Vagina (tissue), 2 donors: ENCODE results near the gene MAPKBP1. TPM values are rescaled to one million over a fixed set of nuclear protein-coding genes. Genes with fewer than 3 reads are reported as not detected.

Experiments
- DNase-seq, 2 donors: peaks; one replicate each; pipeline ENCODE4 v3.0.0-alpha.2; 2017; ENCODE audit errors: extremely low spot score in 2 of 2
- H3K27ac ChIP-seq: fragments of 200-600 bp; sonication (generic); one replicate; pipeline ENCODE4 v1.5.1; 2019
- H3K27me3 ChIP-seq: fragments of 200-600 bp; sonication (generic); one replicate; pipeline ENCODE4 v1.5.1; 2019
- H3K36me3 ChIP-seq, 2 donors: fragments of 200-600 bp; sonication (generic); one replicate each; pipeline ENCODE4 v1.5.1; 2017 to 2019
- H3K4me1 ChIP-seq: fragments of 200-600 bp; sonication (generic); one replicate; pipeline ENCODE4 v1.5.1; 2019
- H3K4me3 ChIP-seq, 2 donors: fragments of 200-600 bp; sonication (generic); 1 replicate in 1 of 2; 2 replicates in 1 of 2; pipeline ENCODE4 v1.5.1; 2016 to 2019
- H3K9me3 ChIP-seq: fragments of 200-600 bp; sonication (generic); one replicate; pipeline ENCODE4 v1.5.1; 2019
- POLR2A ChIP-seq, 2 donors: fragments of 450-650 bp; IDR thresholded peaks; one replicate each; pipeline ENCODE4 v1.6.1; 2017; ENCODE audit warnings: antibody characterized with exemption in 2 of 2, mild to moderate bottlenecking in 2 of 2, moderate library complexity in 2 of 2
- POLR2AphosphoS5 ChIP-seq, 2 donors: sonication (generic); formaldehyde crosslinking; IDR thresholded peaks; one replicate each; pipeline ENCODE4 v1.9.0; 2017; ENCODE audit warnings: antibody characterized with exemption in 2 of 2, mild to moderate bottlenecking in 2 of 2, low read depth in 1 of 2; ENCODE audit not compliant: insufficient read depth in 1 of 2
- intact Hi-C: fragments of 100-400 bp; cut with DNase I; formaldehyde crosslinking; loops from one replicate; pipeline ENCODE4 v1.15.1; 2023
- total RNA-seq: library from RNA; depleted of rRNA; stranded (reverse); fragments of >200 nt; gene quantifications from one replicate; pipeline ENCODE4 v1.2.3, GENCODE V29; 2016
- TF ChIP-seq, protein P1 (sequence below), 3 experiments: fragments of 450-650 bp in 2 of 3; fragments of 200-600 bp in 1 of 3; sonication (generic) in 1 of 3; IDR thresholded peaks; one replicate each; pipeline ENCODE4 v1.5.1; 2017 to 2019; ENCODE audit warnings: antibody characterized with exemption in 3 of 3, mild to moderate bottlenecking in 2 of 3, moderate library complexity in 2 of 3

The MAPKBP1 gene
- total RNA-seq, 1 donor from 2014 or later: 35.8 TPM

DNA sequence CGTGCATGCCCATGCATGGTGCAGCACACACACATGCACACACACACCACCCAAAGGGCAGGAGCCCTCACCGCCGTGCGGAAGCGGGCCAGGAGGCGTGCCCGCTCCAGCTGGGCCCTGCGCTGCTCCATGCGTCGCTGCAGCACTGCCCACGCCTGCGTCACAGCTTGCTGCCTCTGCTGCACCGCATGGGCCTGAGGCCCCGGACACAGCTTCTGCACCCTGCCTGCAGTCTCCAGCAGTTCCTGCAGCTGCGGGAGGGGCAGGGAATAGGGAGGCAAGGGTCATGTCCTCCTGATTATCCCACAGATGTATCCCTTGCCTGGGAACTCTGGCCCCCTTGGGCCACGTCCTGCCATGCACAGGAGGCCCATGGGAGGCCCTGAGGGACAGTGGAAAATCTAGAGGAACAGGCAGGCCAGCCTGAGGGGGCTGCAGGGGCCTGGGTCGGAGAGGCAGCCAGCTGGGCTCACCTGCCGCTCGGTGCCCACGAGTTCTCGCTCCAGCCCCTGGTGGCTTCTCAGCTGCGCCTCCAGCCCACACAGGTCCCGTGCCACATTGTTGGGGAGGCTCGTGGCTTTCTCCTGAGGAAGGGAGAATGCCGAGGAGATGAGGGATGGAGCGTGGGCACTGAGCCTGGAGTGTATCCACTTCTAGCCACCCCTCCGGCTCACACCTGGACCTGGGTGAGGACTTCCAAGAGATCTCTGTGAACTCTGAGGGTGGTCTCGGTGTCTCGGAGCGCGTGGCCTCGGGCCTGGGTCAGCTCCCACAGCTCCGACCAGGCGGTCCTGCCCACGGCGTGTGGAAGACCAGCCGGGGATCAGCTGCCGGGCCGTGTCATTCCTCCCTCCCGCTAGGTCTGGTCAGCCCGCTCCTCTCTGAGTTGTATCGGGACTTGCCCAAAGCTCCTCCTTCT is 95.7 kb downstream of the MAPKBP1 start:
- no peak overlapping the region for H3K4me3 ChIP-seq
- intact Hi-C loops: no loop called here
- no peak for DNase-seq
- H3K27me3 ChIP-seq: no peaks in the 10 kb centered on the region
- TF ChIP-seq POLR2AphosphoS5 (IDR thresholded peaks at IDR 0.05; ENCODE audit: insufficient read depth in 1 of 2, low read depth in 1 of 2): no peak
- TF ChIP-seq POLR2A (IDR thresholded peaks at IDR 0.05): no peak
- TF ChIP-seq, protein P1, sequence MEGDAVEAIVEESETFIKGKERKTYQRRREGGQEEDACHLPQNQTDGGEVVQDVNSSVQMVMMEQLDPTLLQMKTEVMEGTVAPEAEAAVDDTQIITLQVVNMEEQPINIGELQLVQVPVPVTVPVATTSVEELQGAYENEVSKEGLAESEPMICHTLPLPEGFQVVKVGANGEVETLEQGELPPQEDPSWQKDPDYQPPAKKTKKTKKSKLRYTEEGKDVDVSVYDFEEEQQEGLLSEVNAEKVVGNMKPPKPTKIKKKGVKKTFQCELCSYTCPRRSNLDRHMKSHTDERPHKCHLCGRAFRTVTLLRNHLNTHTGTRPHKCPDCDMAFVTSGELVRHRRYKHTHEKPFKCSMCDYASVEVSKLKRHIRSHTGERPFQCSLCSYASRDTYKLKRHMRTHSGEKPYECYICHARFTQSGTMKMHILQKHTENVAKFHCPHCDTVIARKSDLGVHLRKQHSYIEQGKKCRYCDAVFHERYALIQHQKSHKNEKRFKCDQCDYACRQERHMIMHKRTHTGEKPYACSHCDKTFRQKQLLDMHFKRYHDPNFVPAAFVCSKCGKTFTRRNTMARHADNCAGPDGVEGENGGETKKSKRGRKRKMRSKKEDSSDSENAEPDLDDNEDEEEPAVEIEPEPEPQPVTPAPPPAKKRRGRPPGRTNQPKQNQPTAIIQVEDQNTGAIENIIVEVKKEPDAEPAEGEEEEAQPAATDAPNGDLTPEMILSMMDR (IDR thresholded peaks at IDR 0.05): no peak
- H3K36me3 ChIP-seq: no peaks in the 10 kb centered on the region
- H3K9me3 ChIP-seq: no peaks in the 10 kb centered on the region
- no peak overlapping the region for H3K27ac ChIP-seq
- H3K4me1 ChIP-seq: no peaks in the 10 kb centered on the region

DNA sequence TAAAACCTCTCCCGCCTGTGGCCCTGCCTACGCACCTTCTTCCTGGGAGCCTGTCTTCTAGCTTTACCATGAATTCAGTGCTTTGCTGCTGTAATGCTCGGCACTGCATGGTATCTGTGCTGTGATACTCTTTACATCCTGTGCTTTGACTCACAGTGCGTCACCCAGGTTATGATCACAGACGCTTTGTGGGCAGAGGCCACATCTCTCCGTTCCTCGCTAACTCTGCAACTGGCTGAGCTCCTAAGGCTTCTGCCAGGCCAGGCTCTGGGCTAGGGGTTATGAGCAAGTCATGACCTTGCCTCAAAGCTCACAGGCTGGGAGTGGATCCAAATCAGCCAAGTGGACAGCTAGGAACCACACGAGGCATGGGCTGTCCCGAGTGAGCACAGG is 96.4 kb downstream of the MAPKBP1 start:
- no peak overlapping the region for H3K27ac ChIP-seq
- no peak for DNase-seq
- no peaks in the 10 kb centered on the region for H3K4me1 ChIP-seq
- H3K36me3 ChIP-seq: no peaks in the 10 kb centered on the region
- H3K9me3 ChIP-seq: no peaks in the 10 kb centered on the region
- H3K4me3 ChIP-seq: no peak overlapping the region
- H3K27me3 ChIP-seq: no peaks in the 10 kb centered on the region
- TF ChIP-seq POLR2A (IDR thresholded peaks at IDR 0.05) (no peak), POLR2AphosphoS5 (IDR thresholded peaks at IDR 0.05; ENCODE audit: insufficient read depth in 1 of 2, low read depth in 1 of 2) (no peak)
- TF ChIP-seq, protein P1 (IDR thresholded peaks at IDR 0.05): no peak
- intact Hi-C loops: no loop called here

DNA sequence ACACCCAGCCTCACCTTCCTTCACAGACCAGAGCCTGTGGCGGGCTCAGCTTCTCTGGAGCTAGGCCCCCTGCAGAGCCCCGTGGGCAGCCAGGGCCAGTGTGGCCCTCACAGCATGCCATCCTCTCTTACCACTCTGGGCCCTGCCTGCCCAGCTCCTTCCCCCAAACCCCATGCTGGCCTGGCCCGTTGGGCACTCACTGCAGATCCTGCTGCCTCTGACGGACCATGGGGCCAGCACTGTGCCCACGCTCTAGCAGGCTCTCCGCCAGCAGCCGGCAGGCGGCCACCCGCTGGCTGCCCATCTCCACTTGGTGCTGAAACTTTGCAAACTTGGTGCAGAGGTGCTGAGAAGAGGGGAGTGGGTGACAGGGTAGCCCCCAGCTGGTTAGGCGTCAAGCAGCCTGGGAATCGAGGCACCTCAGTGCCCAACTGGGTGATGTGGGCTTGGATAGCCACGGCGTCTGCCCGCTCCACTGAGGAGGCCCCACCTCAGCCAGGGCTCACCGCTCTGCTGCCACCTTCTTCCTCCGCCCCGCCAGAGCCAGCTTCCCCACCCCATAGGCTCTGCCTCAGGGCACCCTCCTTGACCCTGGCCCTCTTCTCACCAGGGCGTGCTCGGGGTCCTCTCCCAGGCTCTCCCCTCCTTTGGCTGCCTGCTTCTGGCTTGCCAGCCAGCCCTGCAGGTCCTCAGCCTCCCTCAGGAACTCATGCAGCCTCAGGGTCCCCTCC is 97.1 kb downstream of the MAPKBP1 start:
- no peaks in the 10 kb centered on the region for H3K27me3 ChIP-seq
- H3K9me3 ChIP-seq: no peaks in the 10 kb centered on the region
- H3K4me1 ChIP-seq: no peaks in the 10 kb centered on the region
- TF ChIP-seq POLR2A (IDR thresholded peaks at IDR 0.05) (no peak), POLR2AphosphoS5 (IDR thresholded peaks at IDR 0.05; ENCODE audit: insufficient read depth in 1 of 2, low read depth in 1 of 2) (no peak)
- TF ChIP-seq, protein P1 (IDR thresholded peaks at IDR 0.05): no peak
- intact Hi-C loops: no loop called here
- H3K36me3 ChIP-seq: no peaks in the 10 kb centered on the region
- H3K27ac ChIP-seq: no peak overlapping the region
- no peak for DNase-seq
- H3K4me3 ChIP-seq: no peak overlapping the region

DNA sequence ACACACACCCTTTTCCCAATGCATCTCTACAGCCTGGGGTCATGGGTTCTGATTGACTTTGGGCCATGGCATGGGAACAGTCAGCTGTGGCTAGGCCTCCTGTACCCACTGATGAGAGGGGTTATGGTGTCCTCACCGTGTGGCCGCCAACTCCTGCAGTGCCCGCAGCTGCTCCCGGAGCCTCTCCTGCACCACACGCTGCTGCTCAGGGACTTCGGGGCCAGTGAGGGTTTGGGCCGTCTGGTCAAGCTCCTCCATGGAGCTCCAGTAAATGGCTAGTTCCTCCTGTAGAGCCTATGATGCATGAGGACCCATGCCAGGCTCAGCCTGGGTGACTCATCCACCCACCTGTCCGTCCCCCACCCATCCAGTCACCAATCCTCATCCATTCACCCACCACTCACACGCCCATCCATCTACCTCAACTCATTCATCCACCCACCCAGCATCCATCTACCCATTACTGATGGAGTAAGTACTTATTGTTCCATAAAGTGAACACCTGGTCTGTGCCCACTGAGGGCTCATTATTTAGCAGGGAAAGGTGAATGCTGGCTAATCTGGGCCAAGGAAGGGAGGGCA is 98.0 kb downstream of the MAPKBP1 start:
- no peak overlapping the region for H3K27ac ChIP-seq

More for the DNA sequence above, 98.0 kb downstream of the MAPKBP1 start:
- no peaks in the 10 kb centered on the region for H3K36me3 ChIP-seq
- DNase-seq: no peak
- no peaks in the 10 kb centered on the region for H3K9me3 ChIP-seq
- H3K4me1 ChIP-seq: no peaks in the 10 kb centered on the region
- intact Hi-C loops: no loop called here
- H3K27me3 ChIP-seq: no peaks in the 10 kb centered on the region
- no peak overlapping the region for H3K4me3 ChIP-seq
- TF ChIP-seq POLR2A (IDR thresholded peaks at IDR 0.05) (no peak), POLR2AphosphoS5 (IDR thresholded peaks at IDR 0.05; ENCODE audit: insufficient read depth in 1 of 2, low read depth in 1 of 2) (no peak)
- TF ChIP-seq, protein P1 (IDR thresholded peaks at IDR 0.05): no peak
